Hepatocyte (in vitro differentiated cells): ENCODE data around the gene EEF1G. TPM values are rescaled to one million over a fixed set of nuclear protein-coding genes. Genes with fewer than 3 reads are reported as not detected.

Experiments used
- DNase-seq: peaks from one replicate; pipeline ENCODE4 v3.0.0-alpha.2; 2016; ENCODE audit warnings: low spot score
- H2AFZ ChIP-seq: fragments of 200-600 bp; sonication (generic); 2 replicates; pipeline ENCODE4 v1.6.0; 2016; ENCODE audit warnings: antibody characterized with exemption, mild to moderate bottlenecking
- H3K27ac ChIP-seq: fragments of 200-600 bp; sonication (generic); 2 replicates; pipeline ENCODE4 v1.5.1; 2016; ENCODE audit warnings: mild to moderate bottlenecking
- H3K27me3 ChIP-seq: fragments of 200-600 bp; sonication (generic); 2 replicates; pipeline ENCODE4 v1.6.1; 2016
- H3K36me3 ChIP-seq: fragments of 200-600 bp; sonication (generic); replicated peaks from 2 replicates; pipeline ENCODE4 v1.5.1; 2016; ENCODE audit warnings: low read depth; ENCODE audit not compliant: insufficient read depth
- H3K4me1 ChIP-seq: fragments of 200-600 bp; sonication (generic); 2 replicates; pipeline ENCODE4 v1.5.1; 2016; ENCODE audit warnings: mild to moderate bottlenecking, moderate library complexity; ENCODE audit not compliant: insufficient read depth
- H3K4me2 ChIP-seq: fragments of 200-600 bp; sonication (generic); 2 replicates; pipeline ENCODE4 v1.6.0; 2016
- H3K4me3 ChIP-seq: fragments of 200-600 bp; sonication (generic); 2 replicates; pipeline ENCODE4 v1.5.1; 2016; ENCODE audit warnings: mild to moderate bottlenecking
- H3K79me2 ChIP-seq: fragments of 200-600 bp; sonication (generic); 2 replicates; pipeline ENCODE4 v1.6.0; 2017; ENCODE audit warnings: mild to moderate bottlenecking
- H3K9me2 ChIP-seq: fragments of 200-600 bp; sonication (generic); replicated peaks from 2 replicates; pipeline ENCODE4 v1.6.0; 2017; ENCODE audit warnings: mild to moderate bottlenecking; ENCODE audit not compliant: insufficient read depth
- H3K9me3 ChIP-seq: fragments of 200-600 bp; sonication (generic); 2 replicates; pipeline ENCODE4 v1.5.1; 2016; ENCODE audit warnings: low read depth, mild to moderate bottlenecking
- H4K20me1 ChIP-seq: fragments of 200-600 bp; sonication (generic); 2 replicates; pipeline ENCODE4 v1.6.0; 2016; ENCODE audit warnings: mild to moderate bottlenecking; ENCODE audit not compliant: insufficient read depth, poor library complexity, severe bottlenecking
- CTCF ChIP-seq: fragments of 200-600 bp; sonication (generic); IDR thresholded peaks from 2 replicates; pipeline ENCODE4 v1.5.1; 2016; ENCODE audit warnings: antibody characterized with exemption, mild to moderate bottlenecking; ENCODE audit not compliant: poor library complexity
- EZH2 ChIP-seq: fragments of 200-600 bp; sonication (generic); IDR thresholded peaks from 2 replicates; pipeline ENCODE4 v1.6.1; 2016; ENCODE audit warnings: antibody characterized with exemption, mild to moderate bottlenecking, borderline replicate concordance
- EZH2phosphoT487 ChIP-seq: fragments of 200-600 bp; sonication (generic); IDR thresholded peaks from one replicate; pipeline ENCODE4 v1.6.1; 2018; ENCODE audit warnings: antibody characterized with exemption, mild to moderate bottlenecking, low read depth, moderate library complexity; ENCODE audit not compliant: unreplicated experiment, severe bottlenecking
- WGBS: methylation state at CpG from one replicate; pipeline ENCODE4 v1.1.6; 2016; ENCODE audit warnings: low lambda C conversion rate; ENCODE audit errors: missing lambda C conversion rate; 5-methylcytosine and 5-hydroxymethylcytosine counted together
- polyA plus RNA-seq: library from polyadenylated mRNA; unstranded; fragments of >200 nt; fragmentation: Nextera tagmentation; extraction: Ambion mirVana; gene quantifications from 2 replicates; pipeline ENCODE4 v1.2.1, GENCODE V29; 2016
- total RNA-seq: library from RNA; depleted of rRNA; stranded (reverse); fragments of >200 nt; gene quantifications from 2 replicates; pipeline ENCODE4 v1.2.3, GENCODE V29; 2014

The EEF1G gene
- total and polyA plus RNA-seq, 2 experiments from 2014 or later, result 526 to 1,634 TPM

DNA sequence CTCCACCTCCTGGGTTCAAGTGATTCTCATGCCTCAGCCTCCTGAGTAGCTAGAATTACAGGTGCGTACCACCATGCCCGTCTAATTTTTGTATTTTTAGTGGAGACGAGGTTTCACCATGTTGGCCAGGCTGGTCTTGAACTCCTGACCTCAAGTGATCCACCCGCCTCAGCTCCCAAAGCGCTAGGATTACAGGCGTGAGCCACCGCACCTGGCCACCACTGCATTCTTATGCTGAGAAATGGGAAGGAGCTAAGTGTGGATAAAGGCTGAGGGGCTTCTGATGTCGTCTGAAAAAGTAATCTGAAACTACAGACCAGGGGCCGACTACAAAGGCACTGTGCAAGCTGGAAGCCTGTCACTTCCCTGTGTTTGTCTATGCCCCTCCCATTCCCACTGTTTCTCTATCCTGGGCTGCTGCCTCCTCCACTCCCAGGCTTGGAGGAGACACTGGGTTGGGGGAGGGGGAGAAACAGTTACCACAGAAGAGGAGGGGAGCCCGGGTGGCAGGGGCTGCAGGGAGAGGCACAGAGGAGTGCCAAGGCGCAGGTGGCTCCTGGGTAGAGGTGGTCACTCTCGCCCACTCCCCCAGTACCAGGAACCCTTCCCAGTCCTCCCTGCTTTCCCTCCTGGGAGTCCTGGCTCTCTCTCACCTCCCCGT, 30.9 kb upstream of the EEF1G start:
- DNase-seq, result peak; percentile 41
- peaks cover 11% of the 10 kb centered on the region for H4K20me1 ChIP-seq
- no peak overlapping the region for H3K27ac ChIP-seq
- TF ChIP-seq EZH2phosphoT487, result no peak
- no peak for TF ChIP-seq EZH2
- TF ChIP-seq CTCF, result no peak
- no peaks in the 10 kb centered on the region for H3K9me2 ChIP-seq
- no peak overlapping the region for H2AFZ ChIP-seq
- H3K9me3 ChIP-seq, result no peaks in the 10 kb centered on the region
- peaks cover 16% of the 10 kb centered on the region for H3K4me1 ChIP-seq
- 71% methylated on average over 13 of the region's 13 CpGs for WGBS
- no peak overlapping the region for H3K4me3 ChIP-seq
- H3K79me2 ChIP-seq, result peaks cover 17% of the 10 kb centered on the region
- no peak overlapping the region for H3K4me2 ChIP-seq
- no peaks in the 10 kb centered on the region for H3K27me3 ChIP-seq
- H3K36me3 ChIP-seq, result no peaks in the 10 kb centered on the region

DNA sequence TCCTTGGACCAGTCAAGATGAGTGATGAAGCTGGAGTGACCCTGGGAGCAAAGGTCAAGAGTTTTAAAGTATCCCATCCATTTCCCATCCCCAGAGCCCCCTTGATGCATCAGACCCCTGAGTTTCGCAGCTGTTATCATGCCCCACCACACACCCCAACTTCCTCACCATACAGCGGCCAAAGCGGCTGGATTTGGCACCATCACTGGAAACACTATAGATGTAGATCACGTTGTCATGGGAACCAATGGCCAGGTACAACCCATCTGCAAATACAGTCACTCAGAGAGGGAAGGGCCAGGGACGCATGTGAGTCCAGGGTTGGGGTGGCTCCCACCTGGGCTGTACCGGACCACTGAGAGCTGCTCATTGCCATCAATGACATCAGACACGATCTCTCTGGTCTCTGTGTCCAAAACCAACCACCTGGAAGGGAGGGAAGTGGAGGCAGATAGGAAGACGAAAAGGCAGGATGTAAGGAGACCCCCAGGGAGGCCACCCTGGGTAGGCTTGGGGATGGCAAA, 30.1 kb upstream of the EEF1G start:
- no peak for DNase-seq
- Histone ChIP-seq H3K4me3 (no peak overlapping the region), H3K27me3 (no peaks in the 10 kb centered on the region), H3K4me2 (no peak overlapping the region), H3K9me2 (no peaks in the 10 kb centered on the region), H3K79me2 (peaks cover 23% of the 10 kb centered on the region), H3K4me1 (peaks cover 20% of the 10 kb centered on the region), H3K27ac (no peak overlapping the region), H3K36me3 (no peaks in the 10 kb centered on the region), H3K9me3 (no peaks in the 10 kb centered on the region), H4K20me1 (peaks cover 14% of the 10 kb centered on the region), H2AFZ (no peak overlapping the region)
- TF ChIP-seq EZH2 (no peak), EZH2phosphoT487 (no peak), CTCF (no peak)
- 96% methylated on average over 8 of the region's 8 CpGs for WGBS

GRCh38 chr11:62603072-62603408, 29.3 kb upstream of the EEF1G start:
- Histone ChIP-seq H3K4me3 (no peak overlapping the region), H3K36me3 (no peaks in the 10 kb centered on the region), H4K20me1 (peaks cover 16% of the 10 kb centered on the region), H3K9me2 (no peaks in the 10 kb centered on the region), H3K4me2 (peak overlapping the region; percentile 85), H3K79me2 (peaks cover 31% of the 10 kb centered on the region), H3K27ac (no peak overlapping the region), H3K9me3 (no peaks in the 10 kb centered on the region), H2AFZ (no peak overlapping the region), H3K27me3 (no peaks in the 10 kb centered on the region), H3K4me1 (peaks cover 20% of the 10 kb centered on the region)
- no peak for TF ChIP-seq EZH2phosphoT487
- no peak for TF ChIP-seq EZH2
- TF ChIP-seq CTCF, result no peak
- no peak for DNase-seq
- WGBS, result 70% methylated on average over 10 of the region's 13 CpGs
